GM18867 (cell line): ENCODE results near the gene PTDSS2.
"Not testable (repeated sequence)": the region's sequence is repeated elsewhere in the genome, so short reads cannot be mapped to it uniquely, and the experiment has no call there.

ENCODE experiments used
- ATAC-seq: cut with Tn5 transposase; IDR thresholded peaks from one replicate; pipeline ENCODE4 v1.9.1; 2021; ENCODE audit warnings: mild to moderate bottlenecking, moderate library complexity; ENCODE audit not compliant: unreplicated experiment

Gene PTDSS2

GRCh38 chr11:502288-503178 lies 52.5 kb downstream of the PTDSS2 start:
- no peak for ATAC-seq

GRCh38 chr11:503179-503981 lies 53.3 kb downstream of the PTDSS2 start:
- no peak for ATAC-seq

- no peak for ATAC-seq
Observed at GRCh38 chr11:504053-504993, 54.2 kb downstream of the PTDSS2 start.

- no peak for ATAC-seq
Observed at GRCh38 chr11:504994-505344, 54.9 kb downstream of the PTDSS2 start.

- ATAC-seq: peak; percentile 63
Observed at GRCh38 chr11:506238-506994, 56.3 kb downstream of the PTDSS2 start.

- peak; percentile 48 for ATAC-seq
Observed at GRCh38 chr11:506995-507726, 57.1 kb downstream of the PTDSS2 start, which contains the start of gene RNH1. Gene RNH1 (minus strand): TSS chr11:507242. CDS start chr11:502162, 5,080 bp downstream.

GRCh38 chr11:507727-508515 lies 57.8 kb downstream of the PTDSS2 start:
- no peak for ATAC-seq

GRCh38 chr11:508956-509355 lies 58.9 kb downstream of the PTDSS2 start:
- no peak for ATAC-seq

- ATAC-seq: no peak
Observed at GRCh38 chr11:512761-513595, 62.9 kb downstream of the PTDSS2 start.

- ATAC-seq: no peak
Observed at GRCh38 chr11:514606-515005, 64.5 kb downstream of the PTDSS2 start.

GRCh38 chr11:515131-515530 lies 65.1 kb downstream of the PTDSS2 start:
- ATAC-seq: no peak

GRCh38 chr11:516400-516799 lies 66.3 kb downstream of the PTDSS2 start:
- no peak for ATAC-seq

GRCh38 chr11:516918-517685 lies 67.0 kb downstream of the PTDSS2 start:
- ATAC-seq: not testable (repeated sequence)

GRCh38 chr11:518463-519202 lies 68.6 kb downstream of the PTDSS2 start:
- ATAC-seq: peak; percentile 74

GRCh38 chr11:520428-521176 lies 70.5 kb downstream of the PTDSS2 start:
- no peak for ATAC-seq
